UCSD-AML1 (cell line): ENCODE measurements around the gene COL18A1.

ENCODE experiments used
- DNase-seq: peaks from one replicate; lab custom pipeline; 2025; ENCODE audit not compliant: unreplicated experiment; lab: John Stamatoyannopoulos, UW

COL18A1 gene

DNA sequence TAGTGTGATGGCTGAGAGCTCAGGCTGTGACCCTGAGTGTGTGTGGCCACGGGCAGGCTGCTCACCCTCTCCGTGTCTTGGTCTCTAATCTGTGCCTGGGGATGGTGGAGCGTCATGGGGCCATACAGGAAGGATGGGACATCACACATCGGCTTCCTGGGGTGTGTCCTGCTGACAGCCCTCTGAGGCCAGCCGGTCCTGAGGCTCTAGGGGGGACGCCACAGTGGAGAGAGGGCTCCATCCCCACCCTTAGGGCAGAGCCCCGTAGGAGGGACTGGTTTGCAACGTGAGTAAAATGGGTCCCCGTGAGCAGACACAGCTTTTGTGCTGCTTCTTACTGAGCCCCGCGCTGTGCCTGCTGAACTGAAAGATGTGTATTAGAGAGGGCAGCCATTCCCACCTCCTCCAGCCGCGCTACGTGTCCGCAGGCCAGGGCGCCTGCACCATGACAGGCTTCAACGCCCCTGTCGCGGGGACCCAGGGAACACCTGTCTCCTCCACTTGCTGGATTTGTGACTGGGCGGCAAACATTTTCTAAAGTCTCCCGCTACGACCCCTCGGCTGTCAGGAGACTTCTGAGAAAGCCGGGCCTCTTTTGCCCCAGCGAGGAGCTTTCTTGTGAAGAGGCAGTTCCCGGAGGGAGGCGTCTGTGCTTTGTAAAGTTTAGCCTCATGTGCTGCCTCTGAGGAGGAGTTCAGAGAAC, 8.1 kb downstream of the COL18A1 start:
- DNase-seq, result no peak

- no peak for DNase-seq
These were observed 9.0 kb downstream of the COL18A1 start for GRCh38 chr21:45413922-45414321.

GRCh38 chr21:45414396-45415187, 9.6 kb downstream of the COL18A1 start:
- DNase-seq, result no peak

GRCh38 chr21:45415188-45415942, 10.4 kb downstream of the COL18A1 start:
- DNase-seq, result no peak

GRCh38 chr21:45415943-45416611, 11.1 kb downstream of the COL18A1 start:
- no peak for DNase-seq

GRCh38 chr21:45416620-45417019, 11.7 kb downstream of the COL18A1 start:
- DNase-seq, result no peak

DNA sequence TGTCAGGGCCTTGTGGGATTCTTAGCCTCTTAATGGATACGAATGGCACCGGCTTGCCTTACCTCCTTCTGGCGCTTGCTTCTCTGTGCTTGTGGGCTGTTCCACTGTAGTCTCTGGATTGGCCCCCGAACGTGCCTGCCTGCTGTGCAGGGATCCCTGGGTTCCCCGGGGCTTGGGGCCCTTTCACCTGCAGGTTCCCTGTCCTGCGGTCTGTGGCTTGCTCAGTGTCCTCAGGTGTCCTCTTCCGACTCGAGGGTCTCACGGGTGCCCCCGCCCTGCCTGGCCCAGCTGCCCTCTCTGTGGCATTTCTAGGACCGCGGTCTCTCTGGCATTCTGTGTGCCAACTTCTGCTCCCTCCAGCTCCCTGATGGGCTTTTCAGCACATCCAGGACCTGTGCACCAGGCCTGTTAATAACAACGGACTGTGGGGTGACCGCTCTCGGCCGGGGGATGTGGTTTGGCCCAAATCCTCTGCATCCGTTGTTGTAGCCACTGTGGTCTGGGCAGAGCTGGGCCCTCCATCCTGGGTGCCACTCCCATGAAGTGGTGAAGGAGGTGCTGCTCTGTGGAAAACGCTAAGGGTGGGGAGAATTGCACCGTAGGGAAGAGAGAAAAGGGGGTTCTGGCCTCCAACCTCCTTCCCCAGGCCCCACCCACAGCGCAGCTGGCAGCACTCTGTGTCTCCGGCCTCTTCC, 12.4 kb downstream of the COL18A1 start:
- DNase-seq, result no peak

DNA sequence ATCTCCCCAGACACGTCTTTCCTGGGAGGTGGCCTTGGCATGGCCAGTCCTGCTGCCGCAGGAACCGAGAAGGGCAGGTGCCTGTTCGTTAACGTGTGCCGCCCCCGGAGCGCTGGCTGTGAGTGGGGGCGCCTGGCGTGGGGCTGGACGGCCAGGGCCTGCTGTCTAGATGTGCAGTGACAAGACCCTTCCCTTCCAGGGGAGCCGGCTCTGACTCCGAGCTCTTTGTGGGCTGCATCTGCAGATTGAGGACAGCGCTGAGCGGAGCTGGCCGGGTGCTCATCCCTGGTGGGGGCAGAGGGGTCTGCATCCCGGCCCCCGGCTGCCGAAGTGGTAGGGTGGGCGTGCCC, 13.0 kb downstream of the COL18A1 start:
- DNase-seq, result no peak

DNA sequence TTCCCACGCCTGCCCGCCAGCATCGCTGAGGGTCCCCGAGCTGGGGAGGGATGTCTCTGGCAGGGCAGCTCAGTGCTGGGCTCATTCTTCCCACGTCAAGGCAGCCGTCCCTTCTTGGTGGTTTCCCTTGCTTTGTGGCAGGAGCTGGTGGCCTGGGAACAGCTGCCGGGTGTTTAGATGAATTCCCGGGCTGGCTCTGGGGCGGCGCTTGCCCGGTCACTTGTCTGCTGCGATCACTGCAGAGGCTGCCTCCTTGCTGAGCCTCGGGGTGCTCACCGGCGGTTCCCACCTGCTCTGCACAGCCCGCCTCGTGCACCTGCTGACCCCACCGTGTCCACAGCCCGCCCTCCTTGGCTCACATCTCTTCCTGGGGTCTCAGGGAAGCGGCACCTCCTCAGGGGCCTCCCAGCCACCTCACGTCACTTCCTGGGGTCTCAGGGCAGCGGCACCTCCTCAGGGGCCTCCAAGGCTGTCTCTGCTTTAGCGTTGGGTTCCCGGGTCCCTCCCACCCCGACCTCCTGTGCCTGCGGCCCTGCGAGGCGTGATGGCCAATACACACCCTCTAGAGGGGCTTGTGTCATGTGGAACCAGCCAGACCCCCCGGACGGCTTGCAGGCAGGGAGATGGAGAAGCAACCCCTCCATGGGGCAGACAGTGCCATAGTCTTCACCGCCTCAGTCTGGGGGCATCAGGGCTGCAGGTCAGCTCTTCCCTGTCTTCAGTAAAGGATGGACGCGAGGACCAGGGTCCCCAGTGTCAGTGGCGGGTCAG, 13.5 kb downstream of the COL18A1 start:
- no peak for DNase-seq

DNA sequence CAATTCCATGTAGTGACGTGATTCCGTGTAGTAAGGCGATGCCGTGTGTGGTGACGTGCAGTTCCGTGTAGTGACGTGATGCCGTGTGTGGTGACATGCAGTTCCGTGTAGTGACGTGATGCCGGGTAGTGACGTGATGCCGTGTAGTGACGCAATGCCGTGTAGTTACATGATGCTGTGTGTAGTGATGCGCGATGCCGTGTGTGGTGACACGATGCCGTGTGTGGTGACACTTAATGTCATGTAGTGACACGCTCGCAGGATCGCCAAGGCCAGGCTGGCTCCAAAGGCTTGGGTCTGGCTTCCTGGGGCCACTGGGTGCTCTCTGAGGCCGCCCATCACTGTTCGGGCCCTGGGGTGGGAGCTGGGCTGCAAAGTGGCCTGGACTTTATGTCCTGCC, 14.2 kb downstream of the COL18A1 start:
- no peak for DNase-seq

GRCh38 chr21:45420061-45421041, 15.4 kb downstream of the COL18A1 start:
- DNase-seq, result no peak

DNA sequence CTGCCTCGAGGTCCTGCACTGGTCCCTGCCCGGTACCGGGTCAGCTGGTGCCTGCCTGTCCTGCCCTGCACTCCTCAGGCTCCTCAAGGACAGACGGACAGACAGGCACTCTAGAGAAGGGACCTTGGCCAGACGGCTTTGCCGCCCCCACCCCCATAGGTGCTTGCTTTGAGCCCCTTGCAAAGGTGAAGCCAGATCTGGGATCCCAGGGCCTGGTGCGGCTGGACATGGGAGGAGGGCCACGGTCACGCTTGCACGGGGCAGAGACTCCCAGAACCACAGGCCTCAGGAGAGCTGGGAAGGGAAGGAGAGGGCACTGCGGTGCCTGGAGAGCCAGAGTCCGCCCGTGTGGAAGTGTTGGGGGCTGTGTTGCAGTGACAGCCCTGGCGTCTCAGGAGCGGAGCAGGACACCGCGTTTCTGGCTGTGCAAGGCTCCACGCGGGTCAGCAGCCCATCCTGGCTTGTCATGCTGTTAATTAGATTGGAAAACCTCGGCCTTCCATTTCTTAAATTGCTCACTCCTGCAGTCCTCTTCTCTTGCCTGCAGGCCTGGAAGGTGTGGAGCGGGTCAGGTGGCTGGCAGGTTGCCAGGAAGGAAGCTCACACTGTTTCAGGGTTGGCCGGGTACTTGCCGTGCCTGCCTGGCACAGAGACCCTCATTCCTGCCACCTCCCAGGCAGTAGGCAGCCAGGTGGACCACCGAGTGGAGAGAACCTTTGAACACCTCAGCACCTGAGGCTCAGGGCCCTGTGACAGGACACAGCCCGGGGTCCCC, 16.3 kb downstream of the COL18A1 start:
- no peak for DNase-seq

DNA sequence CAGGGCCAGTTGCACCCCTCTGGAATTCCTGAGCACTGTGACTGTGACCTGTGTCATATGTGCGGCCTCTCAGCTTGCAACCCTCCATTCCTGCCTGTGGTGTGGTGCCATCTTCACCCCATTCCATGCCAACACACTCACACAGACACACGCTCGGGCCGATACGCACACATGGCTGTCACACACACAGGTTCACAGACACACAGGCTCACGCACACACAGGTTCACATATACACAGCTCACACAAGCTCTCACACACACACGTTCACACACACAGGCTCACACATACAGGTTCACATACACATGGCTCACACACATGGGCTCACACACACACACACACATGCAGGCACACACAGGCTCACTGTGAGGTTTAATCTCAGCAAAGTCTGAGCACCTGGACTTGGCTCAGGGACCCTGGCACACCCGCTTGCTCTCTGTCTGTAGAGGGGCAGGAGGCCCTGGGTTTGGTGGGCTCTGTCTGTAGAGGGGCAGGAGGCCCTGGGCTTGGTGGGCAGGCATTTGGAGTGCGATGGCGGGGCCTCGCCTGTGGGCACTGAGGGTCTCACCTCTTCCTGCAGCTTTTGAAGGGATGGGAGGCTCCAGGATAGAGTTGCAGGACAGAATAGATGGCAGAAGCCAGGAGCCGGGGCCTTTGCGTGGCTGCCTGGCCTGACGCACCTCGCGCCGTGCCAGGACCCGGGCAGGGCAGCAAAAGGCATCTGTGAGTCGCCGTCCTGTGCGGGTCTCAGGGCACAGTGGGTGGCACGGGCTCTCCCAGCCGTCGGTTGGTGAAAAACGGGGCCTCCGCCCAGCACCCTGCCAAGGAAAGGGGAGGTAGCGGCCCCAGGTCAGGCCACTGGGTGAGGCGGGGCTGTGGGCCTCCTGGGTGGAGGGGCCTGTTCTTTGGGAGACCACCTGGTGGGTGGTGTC, 17.1 kb downstream of the COL18A1 start:
- DNase-seq, result no peak

GRCh38 chr21:45423201-45423955, 18.4 kb downstream of the COL18A1 start:
- DNase-seq, result no peak

DNA sequence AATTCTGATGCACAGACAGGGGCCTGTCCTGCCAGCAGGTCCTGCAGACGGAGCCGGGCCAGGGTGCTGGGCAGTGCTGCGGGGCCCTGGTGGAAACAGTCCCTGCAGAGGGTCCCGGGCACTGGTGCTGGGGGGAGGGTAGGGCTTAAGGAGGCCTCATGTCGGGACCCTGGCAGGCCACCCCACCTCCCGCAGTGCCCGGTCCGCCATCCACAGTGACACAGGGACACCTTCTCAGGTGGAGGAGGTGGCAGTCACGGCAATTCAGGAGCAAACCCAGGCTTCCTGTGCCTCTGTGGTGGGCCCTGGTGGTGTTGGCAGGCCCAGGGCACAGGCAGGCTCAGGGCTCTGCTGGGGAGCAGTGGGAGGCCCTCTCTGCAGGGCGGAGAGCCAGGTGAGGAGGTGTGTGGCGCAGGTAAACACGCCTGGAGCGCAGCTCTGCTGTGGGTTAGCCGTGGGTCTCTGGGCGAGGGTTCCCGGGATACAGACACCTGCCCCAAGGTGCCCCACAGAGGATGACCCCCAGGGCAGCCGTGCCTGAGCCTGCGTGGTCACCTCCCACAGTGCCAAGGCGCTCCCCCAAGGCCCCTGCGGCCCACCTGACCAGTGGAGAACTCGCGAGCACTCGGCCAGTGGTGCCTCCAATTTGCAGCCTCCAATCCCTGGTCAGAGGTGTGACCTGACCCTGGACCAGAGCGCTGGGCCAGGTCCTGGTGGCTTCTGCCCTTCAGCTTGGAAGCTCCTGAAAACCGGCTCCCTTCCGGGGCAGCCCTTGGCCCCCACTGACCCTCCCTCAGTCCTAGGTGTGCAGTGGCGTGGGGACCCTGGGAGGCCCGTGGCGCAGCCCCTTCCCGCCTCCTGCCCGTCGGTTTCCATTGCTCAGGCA, 19.2 kb downstream of the COL18A1 start:
- no peak for DNase-seq
